GOT3 (cell line): ENCODE data around the gene ANKRD37.
"Not testable (repeated sequence)": the region's sequence is repeated elsewhere in the genome, so short reads cannot be mapped to it uniquely, and the experiment has no call there.

Experiments
- DNase-seq: peaks from one replicate; lab custom pipeline; 2025; ENCODE audit warnings: mixed read lengths; lab: John Stamatoyannopoulos, UW

ANKRD37 gene

GRCh38 chr4:185396724-185397385 lies at the start of gene ANKRD37:
TSS of gene ANKRD37 (plus strand) at chr4:185396841. CDS start at chr4:185396924, 83 bp downstream.
- DNase-seq: no peak

GRCh38 chr4:185346975-185347601 lies 49.6 kb upstream of the ANKRD37 start:
- no peak for DNase-seq

GRCh38 chr4:185351691-185352090 lies 45.0 kb upstream of the ANKRD37 start:
- no peak for DNase-seq

GRCh38 chr4:185352202-185352601 lies 44.4 kb upstream of the ANKRD37 start:
- no peak for DNase-seq

GRCh38 chr4:185352741-185353140 lies 43.9 kb upstream of the ANKRD37 start:
- no peak for DNase-seq

- no peak for DNase-seq
Observed at GRCh38 chr4:185357211-185357610, 39.4 kb upstream of the ANKRD37 start.

- DNase-seq: no peak
Observed at GRCh38 chr4:185357733-185358440, 38.8 kb upstream of the ANKRD37 start.

- DNase-seq: no peak
Observed at GRCh38 chr4:185358514-185358913, 38.1 kb upstream of the ANKRD37 start.

- DNase-seq: no peak
Observed at GRCh38 chr4:185358959-185359358, 37.7 kb upstream of the ANKRD37 start.

GRCh38 chr4:185359767-185360446 lies 36.7 kb upstream of the ANKRD37 start:
- no peak for DNase-seq

- DNase-seq: no peak
Observed at GRCh38 chr4:185361872-185362271, 34.8 kb upstream of the ANKRD37 start.

- not testable (repeated sequence) for DNase-seq
Observed at GRCh38 chr4:185362570-185362969, 34.1 kb upstream of the ANKRD37 start.

GRCh38 chr4:185363251-185363650 lies 33.4 kb upstream of the ANKRD37 start:
- DNase-seq: no peak

GRCh38 chr4:185364886-185365285 lies 31.8 kb upstream of the ANKRD37 start:
- DNase-seq: no peak

- no peak for DNase-seq
Observed at GRCh38 chr4:185369731-185370130, 26.9 kb upstream of the ANKRD37 start.

GRCh38 chr4:185370268-185370949 lies 26.2 kb upstream of the ANKRD37 start:
- DNase-seq: no peak

- DNase-seq: no peak
Observed at GRCh38 chr4:185371702-185372101, 24.9 kb upstream of the ANKRD37 start.

- no peak for DNase-seq
Observed at GRCh38 chr4:185374027-185374426, 22.6 kb upstream of the ANKRD37 start.

- no peak for DNase-seq
Observed at GRCh38 chr4:185374573-185374972, 22.1 kb upstream of the ANKRD37 start.

GRCh38 chr4:185378264-185378663 lies 18.4 kb upstream of the ANKRD37 start:
- DNase-seq: no peak

- DNase-seq: no peak
Observed at GRCh38 chr4:185379326-185380295, 17.0 kb upstream of the ANKRD37 start.
